PFSK-1 (cell line): ENCODE results near the gene FAM216A.
A peak's percentile ranks its signal among the peaks of the same experiment; 100 is the strongest.

Source experiments
- FOXP2 ChIP-seq: optimal IDR thresholded peaks from 2 replicates; pipeline ENCODE3; 2011; ENCODE audit warnings: borderline replicate concordance, control low read depth, inconsistent platforms; ENCODE audit not compliant: insufficient read depth; ENCODE audit errors: extremely low read length, extremely low read depth
- POLR2AphosphoS5 ChIP-seq: IDR thresholded peaks from 2 replicates; pipeline ENCODE4 v1.6.1; 2012; ENCODE audit warnings: low read depth, mild to moderate bottlenecking, control low read depth, low read length, moderate library complexity
- REST ChIP-seq, 2 experiments: IDR thresholded peaks; 2 replicates each; pipeline versions ENCODE4 v1.6.1 to v1.8.0; 2011 to 2012; ENCODE audit warnings: low read depth in 2 of 2, low read length in 2 of 2, control low read depth in 1 of 2, inconsistent platforms in 1 of 2, mild to moderate bottlenecking in 1 of 2, moderate library complexity in 1 of 2; ENCODE audit not compliant: insufficient read depth in 1 of 2
- SIN3A ChIP-seq: IDR thresholded peaks from 2 replicates; pipeline ENCODE4 v1.6.1; 2012; ENCODE audit warnings: mild to moderate bottlenecking, low read length, moderate library complexity, borderline replicate concordance; ENCODE audit not compliant: insufficient read depth
- TAF1 ChIP-seq: IDR thresholded peaks from 2 replicates; pipeline ENCODE4 v1.6.1; 2012; ENCODE audit warnings: low read length, control low read depth, borderline replicate concordance; ENCODE audit not compliant: insufficient read depth

FAM216A gene

GRCh38 chr12:110466791-110467190 is 1.9 kb upstream of the FAM216A start:
- TF ChIP-seq FOXP2: no peak
- TF ChIP-seq POLR2AphosphoS5: no peak
- no peak for TF ChIP-seq REST (IDR thresholded peaks at IDR 0.05; ENCODE audit: insufficient read depth in 1 of 2, low read depth in 2 of 2, low read length in 2 of 2)
- TF ChIP-seq SIN3A: no peak
- TF ChIP-seq TAF1: no peak

GRCh38 chr12:110467847-110468213 is 815 bp upstream of the FAM216A start:
- no peak for TF ChIP-seq REST (IDR thresholded peaks at IDR 0.05; ENCODE audit: insufficient read depth in 1 of 2, low read depth in 2 of 2, low read length in 2 of 2)
- peak; percentile 63; the same call in 1 of the 2 replicates for TF ChIP-seq SIN3A
- TF ChIP-seq POLR2AphosphoS5: no peak
- TF ChIP-seq FOXP2: no peak
- no peak for TF ChIP-seq TAF1

GRCh38 chr12:110475426-110475825 is 6.8 kb downstream of the FAM216A start:
- TF ChIP-seq TAF1: no peak
- no peak for TF ChIP-seq SIN3A
- TF ChIP-seq FOXP2: no peak
- TF ChIP-seq POLR2AphosphoS5: no peak
- TF ChIP-seq REST (IDR thresholded peaks at IDR 0.05; ENCODE audit: insufficient read depth in 1 of 2, low read depth in 2 of 2, low read length in 2 of 2): no peak

- TF ChIP-seq POLR2AphosphoS5: no peak
These were observed 30.5 kb downstream of the FAM216A start for GRCh38 chr12:110498984-110499706.

- TF ChIP-seq FOXP2 (no peak), SIN3A (no peak), POLR2AphosphoS5 (no peak), REST (IDR thresholded peaks at IDR 0.05; ENCODE audit: insufficient read depth in 1 of 2, low read depth in 2 of 2, low read length in 2 of 2) (no peak)
These were observed 32.7 kb downstream of the FAM216A start for GRCh38 chr12:110501399-110501751.
